Liver (tissue), 9 donors: ENCODE data around the gene CLEC17A. TPM values are rescaled to one million over a fixed set of nuclear protein-coding genes. Genes with fewer than 3 reads are reported as not detected.

Experiments
- DNase-seq: peaks from one replicate; pipeline ENCODE4 v3.0.0-alpha.2; 2017; ENCODE audit warnings: low spot score
- H3K27ac ChIP-seq, 2 donors: one replicate each; pipeline ENCODE4 v1.7.0; 2013; ENCODE audit warnings: inconsistent platforms in 2 of 2, low read length in 2 of 2, control low read depth in 1 of 2, low read depth in 1 of 2, mild to moderate bottlenecking in 1 of 2
- H3K27me3 ChIP-seq, 4 donors: one replicate each; pipeline versions ENCODE4 v1.6.1 to v1.7.0; 2013; ENCODE audit warnings: low read length in 3 of 4, inconsistent platforms in 1 of 4, mild to moderate bottlenecking in 1 of 4, moderate library complexity in 1 of 4; ENCODE audit not compliant: control insufficient read depth in 4 of 4, insufficient read depth in 4 of 4
- H3K36me3 ChIP-seq, 4 donors: one replicate each; pipeline versions ENCODE4 v1.6.1 to v1.7.0; 2013; ENCODE audit warnings: low read length in 3 of 4, mild to moderate bottlenecking in 3 of 4, low read depth in 1 of 4, moderate library complexity in 1 of 4; ENCODE audit not compliant: control insufficient read depth in 4 of 4, insufficient read depth in 3 of 4
- H3K4me1 ChIP-seq, 4 donors: one replicate each; pipeline versions ENCODE4 v1.6.1 to v1.7.0; 2013; ENCODE audit warnings: low read length in 3 of 4, mild to moderate bottlenecking in 3 of 4, moderate library complexity in 1 of 4; ENCODE audit not compliant: control insufficient read depth in 4 of 4, insufficient read depth in 4 of 4
- H3K4me3 ChIP-seq, 3 donors: one replicate each; pipeline versions ENCODE4 v1.6.1 to v1.7.0; 2013; ENCODE audit warnings: low read length in 3 of 3, control low read depth in 1 of 3, low read depth in 1 of 3, mild to moderate bottlenecking in 1 of 3
- H3K9ac ChIP-seq, 2 donors: one replicate each; pipeline ENCODE4 v1.7.0; 2013; ENCODE audit warnings: low read length in 2 of 2, mild to moderate bottlenecking in 2 of 2, moderate library complexity in 2 of 2, control low read depth in 1 of 2, low read depth in 1 of 2
- H3K9me3 ChIP-seq, 4 donors: one replicate each; pipeline versions ENCODE4 v1.6.1 to v1.7.0; 2013; ENCODE audit warnings: low read length in 3 of 4; ENCODE audit not compliant: control insufficient read depth in 4 of 4
- EGR1 ChIP-seq, 2 donors: IDR thresholded peaks; 2 replicates each; pipeline ENCODE4 v1.6.1; 2016 to 2018; ENCODE audit warnings: antibody characterized with exemption in 2 of 2, low read depth in 2 of 2
- FOXA1 ChIP-seq: IDR thresholded peaks from 2 replicates; pipeline ENCODE4 v1.6.1; 2016; ENCODE audit warnings: antibody characterized with exemption
- FOXA2 ChIP-seq: IDR thresholded peaks from 2 replicates; pipeline ENCODE4 v1.6.1; 2016; ENCODE audit warnings: antibody characterized with exemption
- GABPA ChIP-seq, 2 donors: IDR thresholded peaks in 1 of 2; conservative IDR thresholded peaks in 1 of 2; 2 replicates each; pipeline ENCODE4 v1.6.1; 2016; ENCODE audit warnings: antibody characterized with exemption in 2 of 2, mild to moderate bottlenecking in 1 of 2, moderate library complexity in 1 of 2
- HNF4A ChIP-seq, 2 donors: conservative IDR thresholded peaks; 2 replicates each; pipeline ENCODE4 v1.6.1; 2016; ENCODE audit warnings: antibody characterized with exemption in 2 of 2, mild to moderate bottlenecking in 2 of 2
- HNF4G ChIP-seq: IDR thresholded peaks from 2 replicates; pipeline ENCODE4 v1.6.1; 2016; ENCODE audit warnings: antibody characterized with exemption
- JUND ChIP-seq, 2 donors: IDR thresholded peaks; 2 replicates each; pipeline ENCODE4 v1.6.1; 2016; ENCODE audit warnings: antibody characterized with exemption in 2 of 2
- NR2F2 ChIP-seq: IDR thresholded peaks from 2 replicates; pipeline ENCODE4 v1.6.1; 2016; ENCODE audit warnings: antibody characterized with exemption
- RAD21 ChIP-seq, 2 donors: IDR thresholded peaks; 2 replicates each; pipeline ENCODE4 v1.6.1; 2016; ENCODE audit warnings: antibody characterized with exemption in 2 of 2, mild to moderate bottlenecking in 2 of 2
- RXRA ChIP-seq, 2 donors: IDR thresholded peaks; 2 replicates each; pipeline ENCODE4 v1.6.1; 2017 to 2018; ENCODE audit warnings: antibody characterized with exemption in 2 of 2, mild to moderate bottlenecking in 1 of 2
- SP1 ChIP-seq: IDR thresholded peaks from 2 replicates; pipeline ENCODE4 v1.6.1; 2018; ENCODE audit warnings: antibody characterized with exemption, mild to moderate bottlenecking
- TAF1 ChIP-seq: conservative IDR thresholded peaks from 2 replicates; pipeline ENCODE4 v1.6.1; 2016; ENCODE audit warnings: antibody characterized with exemption, mild to moderate bottlenecking
- YY1 ChIP-seq: IDR thresholded peaks from 2 replicates; pipeline ENCODE4 v1.6.1; 2016; ENCODE audit warnings: antibody characterized with exemption, mild to moderate bottlenecking
- WGBS: extraction: QIAGEN DNeasy Blood & Tissue Kit; methylation state at CpG from one replicate; pipeline ENCODE4 v1.1.7; 2013; 5-methylcytosine and 5-hydroxymethylcytosine counted together
- polyA plus RNA-seq, 2 donors: library from polyadenylated mRNA; stranded (reverse) in 1 of 2; unstranded in 1 of 2; fragments of 200-250 nt in 1 of 2; fragments of >200 nt in 1 of 2; fragmentation: Nextera tagmentation in 1 of 2; extraction: Ambion mirVana in 1 of 2; gene quantifications; one replicate each; pipeline versions ENCODE4 v1.2.1 to v1.2.3, GENCODE V29; 2013 to 2015
- total RNA-seq, 2 donors: library from RNA; depleted of rRNA; stranded (reverse); fragments of >200 nt; gene quantifications; one replicate each; pipeline ENCODE4 v1.2.3, GENCODE V29; 2014
- TF ChIP-seq, protein P1 (sequence below): fragments of 150-350 bp; IDR thresholded peaks from 2 replicates; pipeline ENCODE4 v1.5.1; 2017; ENCODE audit warnings: improper control_type of control experiment, low read depth, low read length; ENCODE audit not compliant: missing input control
- TF ChIP-seq, protein P2 (sequence below): IDR thresholded peaks from 2 replicates; pipeline ENCODE4 v1.6.1; 2016; ENCODE audit warnings: antibody characterized with exemption
- TF ChIP-seq, protein P3 (sequence below): IDR thresholded peaks from 2 replicates; pipeline ENCODE4 v1.6.1; 2016; ENCODE audit warnings: antibody characterized with exemption
- TF ChIP-seq, protein P4 (sequence below): IDR thresholded peaks from 2 replicates; pipeline ENCODE4 v1.6.1; 2016; ENCODE audit warnings: antibody characterized with exemption, mild to moderate bottlenecking
- TF ChIP-seq, protein P5 (sequence below): IDR thresholded peaks from 2 replicates; pipeline ENCODE4 v1.6.1; 2016; ENCODE audit warnings: antibody characterized with exemption
- donor health status: healthy.
- donor health status: healthy.
- donor health status: healthy.
- donor health status: healthy.
- donor health status: healthy.

The CLEC17A gene
- total and polyA plus RNA-seq, 4 donors = 0.22 to 0.28 TPM; not detected in 2

DNA sequence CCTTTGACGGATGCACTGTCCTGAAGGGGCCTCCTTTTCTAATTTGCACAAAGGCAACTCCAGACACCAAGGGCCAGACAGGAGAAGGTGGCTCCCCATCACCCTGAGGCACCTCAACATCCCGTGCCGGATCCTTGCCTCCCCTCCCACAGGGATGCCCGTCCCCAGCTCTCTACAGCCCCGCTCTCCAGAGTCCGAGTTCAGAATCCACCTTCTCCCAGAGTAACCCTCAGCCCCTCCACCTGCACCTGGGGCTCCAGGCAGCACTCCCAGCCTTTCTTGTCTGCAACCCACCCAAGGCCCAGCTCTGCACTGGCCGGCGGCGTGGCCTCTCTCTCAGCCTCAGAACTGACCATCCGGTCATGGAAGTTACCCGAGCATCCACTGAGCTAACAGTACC is 15.8 kb upstream of the CLEC17A start:
- no peak overlapping the region for H3K9ac ChIP-seq
- no peaks in the 10 kb centered on the region for H3K9me3 ChIP-seq
- peaks cover 0 to 11% (median 1%) of the 10 kb centered on the region in 4 donors for H3K36me3 ChIP-seq
- TF ChIP-seq, protein P1, sequence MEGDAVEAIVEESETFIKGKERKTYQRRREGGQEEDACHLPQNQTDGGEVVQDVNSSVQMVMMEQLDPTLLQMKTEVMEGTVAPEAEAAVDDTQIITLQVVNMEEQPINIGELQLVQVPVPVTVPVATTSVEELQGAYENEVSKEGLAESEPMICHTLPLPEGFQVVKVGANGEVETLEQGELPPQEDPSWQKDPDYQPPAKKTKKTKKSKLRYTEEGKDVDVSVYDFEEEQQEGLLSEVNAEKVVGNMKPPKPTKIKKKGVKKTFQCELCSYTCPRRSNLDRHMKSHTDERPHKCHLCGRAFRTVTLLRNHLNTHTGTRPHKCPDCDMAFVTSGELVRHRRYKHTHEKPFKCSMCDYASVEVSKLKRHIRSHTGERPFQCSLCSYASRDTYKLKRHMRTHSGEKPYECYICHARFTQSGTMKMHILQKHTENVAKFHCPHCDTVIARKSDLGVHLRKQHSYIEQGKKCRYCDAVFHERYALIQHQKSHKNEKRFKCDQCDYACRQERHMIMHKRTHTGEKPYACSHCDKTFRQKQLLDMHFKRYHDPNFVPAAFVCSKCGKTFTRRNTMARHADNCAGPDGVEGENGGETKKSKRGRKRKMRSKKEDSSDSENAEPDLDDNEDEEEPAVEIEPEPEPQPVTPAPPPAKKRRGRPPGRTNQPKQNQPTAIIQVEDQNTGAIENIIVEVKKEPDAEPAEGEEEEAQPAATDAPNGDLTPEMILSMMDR = no peak
- TF ChIP-seq GABPA (IDR thresholded peaks at IDR 0.05 in 1 of 2, conservative IDR thresholded peaks at IDR 0.05 in 1 of 2) (no peak), JUND (IDR thresholded peaks at IDR 0.05) (no peak), EGR1 (IDR thresholded peaks at IDR 0.05; ENCODE audit: low read depth in 2 of 2) (no peak), HNF4G (no peak), NR2F2 (no peak), RAD21 (IDR thresholded peaks at IDR 0.05) (no peak), SP1 (no peak), TAF1 (no peak), FOXA2 (no peak), FOXA1 (no peak), RXRA (IDR thresholded peaks at IDR 0.05) (no peak), HNF4A (conservative IDR thresholded peaks at IDR 0.05) (no peak), YY1 (no peak)
- TF ChIP-seq, protein P2, sequence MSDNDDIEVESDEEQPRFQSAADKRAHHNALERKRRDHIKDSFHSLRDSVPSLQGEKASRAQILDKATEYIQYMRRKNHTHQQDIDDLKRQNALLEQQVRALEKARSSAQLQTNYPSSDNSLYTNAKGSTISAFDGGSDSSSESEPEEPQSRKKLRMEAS = no peak
- TF ChIP-seq, protein P3, sequence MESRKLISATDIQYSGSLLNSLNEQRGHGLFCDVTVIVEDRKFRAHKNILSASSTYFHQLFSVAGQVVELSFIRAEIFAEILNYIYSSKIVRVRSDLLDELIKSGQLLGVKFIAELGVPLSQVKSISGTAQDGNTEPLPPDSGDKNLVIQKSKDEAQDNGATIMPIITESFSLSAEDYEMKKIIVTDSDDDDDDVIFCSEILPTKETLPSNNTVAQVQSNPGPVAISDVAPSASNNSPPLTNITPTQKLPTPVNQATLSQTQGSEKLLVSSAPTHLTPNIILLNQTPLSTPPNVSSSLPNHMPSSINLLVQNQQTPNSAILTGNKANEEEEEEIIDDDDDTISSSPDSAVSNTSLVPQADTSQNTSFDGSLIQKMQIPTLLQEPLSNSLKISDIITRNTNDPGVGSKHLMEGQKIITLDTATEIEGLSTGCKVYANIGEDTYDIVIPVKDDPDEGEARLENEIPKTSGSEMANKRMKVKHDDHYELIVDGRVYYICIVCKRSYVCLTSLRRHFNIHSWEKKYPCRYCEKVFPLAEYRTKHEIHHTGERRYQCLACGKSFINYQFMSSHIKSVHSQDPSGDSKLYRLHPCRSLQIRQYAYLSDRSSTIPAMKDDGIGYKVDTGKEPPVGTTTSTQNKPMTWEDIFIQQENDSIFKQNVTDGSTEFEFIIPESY = no peak
- TF ChIP-seq, protein P4, sequence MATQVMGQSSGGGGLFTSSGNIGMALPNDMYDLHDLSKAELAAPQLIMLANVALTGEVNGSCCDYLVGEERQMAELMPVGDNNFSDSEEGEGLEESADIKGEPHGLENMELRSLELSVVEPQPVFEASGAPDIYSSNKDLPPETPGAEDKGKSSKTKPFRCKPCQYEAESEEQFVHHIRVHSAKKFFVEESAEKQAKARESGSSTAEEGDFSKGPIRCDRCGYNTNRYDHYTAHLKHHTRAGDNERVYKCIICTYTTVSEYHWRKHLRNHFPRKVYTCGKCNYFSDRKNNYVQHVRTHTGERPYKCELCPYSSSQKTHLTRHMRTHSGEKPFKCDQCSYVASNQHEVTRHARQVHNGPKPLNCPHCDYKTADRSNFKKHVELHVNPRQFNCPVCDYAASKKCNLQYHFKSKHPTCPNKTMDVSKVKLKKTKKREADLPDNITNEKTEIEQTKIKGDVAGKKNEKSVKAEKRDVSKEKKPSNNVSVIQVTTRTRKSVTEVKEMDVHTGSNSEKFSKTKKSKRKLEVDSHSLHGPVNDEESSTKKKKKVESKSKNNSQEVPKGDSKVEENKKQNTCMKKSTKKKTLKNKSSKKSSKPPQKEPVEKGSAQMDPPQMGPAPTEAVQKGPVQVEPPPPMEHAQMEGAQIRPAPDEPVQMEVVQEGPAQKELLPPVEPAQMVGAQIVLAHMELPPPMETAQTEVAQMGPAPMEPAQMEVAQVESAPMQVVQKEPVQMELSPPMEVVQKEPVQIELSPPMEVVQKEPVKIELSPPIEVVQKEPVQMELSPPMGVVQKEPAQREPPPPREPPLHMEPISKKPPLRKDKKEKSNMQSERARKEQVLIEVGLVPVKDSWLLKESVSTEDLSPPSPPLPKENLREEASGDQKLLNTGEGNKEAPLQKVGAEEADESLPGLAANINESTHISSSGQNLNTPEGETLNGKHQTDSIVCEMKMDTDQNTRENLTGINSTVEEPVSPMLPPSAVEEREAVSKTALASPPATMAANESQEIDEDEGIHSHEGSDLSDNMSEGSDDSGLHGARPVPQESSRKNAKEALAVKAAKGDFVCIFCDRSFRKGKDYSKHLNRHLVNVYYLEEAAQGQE = no peak
- TF ChIP-seq, protein P5, sequence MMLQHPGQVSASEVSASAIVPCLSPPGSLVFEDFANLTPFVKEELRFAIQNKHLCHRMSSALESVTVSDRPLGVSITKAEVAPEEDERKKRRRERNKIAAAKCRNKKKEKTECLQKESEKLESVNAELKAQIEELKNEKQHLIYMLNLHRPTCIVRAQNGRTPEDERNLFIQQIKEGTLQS = no peak
- H3K4me1 ChIP-seq = peaks cover 7 to 14% (median 12%) of the 10 kb centered on the region in 4 donors
- WGBS = 88% methylated on average over 11 of the region's 11 CpGs
- no peak overlapping the region for H3K4me3 ChIP-seq
- DNase-seq = no peak
- H3K27me3 ChIP-seq = no peaks in the 10 kb centered on the region
- H3K27ac ChIP-seq = no peak overlapping the region
